ENCODE results near the gene MYBPH. TPM values are rescaled to one million over a fixed set of nuclear protein-coding genes. Genes with fewer than 3 reads are reported as not detected.

MYBPH gene
- total RNA-seq, 1 donor from 2014 or later = not detected

- DNase-seq (ENCODE audit: low read depth, low spot score) = no peak
Measured at GRCh38 chr1:203150511-203151297, 24.9 kb downstream of the MYBPH start.

- no peak for DNase-seq (ENCODE audit: low read depth, low spot score)
Measured at GRCh38 chr1:203149188-203149840, 26.3 kb downstream of the MYBPH start.

- DNase-seq (ENCODE audit: low read depth, low spot score) = no peak
Measured at GRCh38 chr1:203148579-203148978, 27.0 kb downstream of the MYBPH start.

GRCh38 chr1:203148127-203148526 is 27.5 kb downstream of the MYBPH start:
- no peak for DNase-seq (ENCODE audit: low read depth, low spot score)

GRCh38 chr1:203147376-203147775 is 28.2 kb downstream of the MYBPH start:
- DNase-seq (ENCODE audit: low read depth, low spot score) = no peak

GRCh38 chr1:203146537-203146936 is 29.1 kb downstream of the MYBPH start:
- no peak for DNase-seq (ENCODE audit: low read depth, low spot score)

- no peak for DNase-seq (ENCODE audit: low read depth, low spot score)
Measured at GRCh38 chr1:203146042-203146369, 29.6 kb downstream of the MYBPH start.

GRCh38 chr1:203145321-203146041 is 30.1 kb downstream of the MYBPH start:
- no peak for DNase-seq (ENCODE audit: low read depth, low spot score)

GRCh38 chr1:203144661-203145060 is 31.0 kb downstream of the MYBPH start:
- DNase-seq (ENCODE audit: low read depth, low spot score) = no peak

GRCh38 chr1:203143641-203144040 is 32.0 kb downstream of the MYBPH start:
- no peak for DNase-seq (ENCODE audit: low read depth, low spot score)

GRCh38 chr1:203142684-203143408 is 32.8 kb downstream of the MYBPH start:
- no peak for DNase-seq (ENCODE audit: low read depth, low spot score)

- no peak for DNase-seq (ENCODE audit: low read depth, low spot score)
Measured at GRCh38 chr1:203142124-203142523, 33.5 kb downstream of the MYBPH start.

- no peak for DNase-seq (ENCODE audit: low read depth, low spot score)
Measured at GRCh38 chr1:203140743-203141520, 34.7 kb downstream of the MYBPH start.

- DNase-seq (ENCODE audit: low read depth, low spot score) = no peak
Measured at GRCh38 chr1:203139976-203140475, 35.6 kb downstream of the MYBPH start.

GRCh38 chr1:203138066-203138465 is 37.6 kb downstream of the MYBPH start:
- DNase-seq (ENCODE audit: low read depth, low spot score) = no peak

- no peak for DNase-seq (ENCODE audit: low read depth, low spot score)
Measured at GRCh38 chr1:203137324-203137723, 38.3 kb downstream of the MYBPH start.

GRCh38 chr1:203136409-203137042 is 39.1 kb downstream of the MYBPH start:
- DNase-seq (ENCODE audit: low read depth, low spot score) = no peak

GRCh38 chr1:203135636-203136305 is 39.9 kb downstream of the MYBPH start:
- no peak for DNase-seq (ENCODE audit: low read depth, low spot score)

- no peak for DNase-seq (ENCODE audit: low read depth, low spot score)
Measured at GRCh38 chr1:203133970-203134725, 41.5 kb downstream of the MYBPH start.
